Hematopoietic multipotent progenitor cell treated with erythropoietin and hydrocortisone succinate and interleukin-3 and kit ligand, for 6 days (in vitro differentiated cells): ENCODE data around the gene TNRC6B.
"Not testable (repeated sequence)": the region's sequence is repeated elsewhere in the genome, so short reads cannot be mapped to it uniquely, and the experiment has no call there.

Experiments
- DNase-seq: peaks from one replicate; pipeline ENCODE4 v3.0.0-alpha.2; 2015

TNRC6B gene

GRCh38 chr22:40212121-40212520, 34.4 kb downstream of the TNRC6B start:
- no peak for DNase-seq

GRCh38 chr22:40213478-40213877, 35.8 kb downstream of the TNRC6B start:
- peak; percentile 34 for DNase-seq

GRCh38 chr22:40215266-40215665, 37.5 kb downstream of the TNRC6B start:
- peak; percentile 39 for DNase-seq

GRCh38 chr22:40216041-40216756, 38.5 kb downstream of the TNRC6B start:
- DNase-seq = no peak

GRCh38 chr22:40218152-40218551, 40.4 kb downstream of the TNRC6B start:
- no peak for DNase-seq

GRCh38 chr22:40218723-40219294, 41.1 kb downstream of the TNRC6B start:
- DNase-seq = no peak

GRCh38 chr22:40220316-40221054, 42.8 kb downstream of the TNRC6B start:
- no peak for DNase-seq

GRCh38 chr22:40221055-40221414, 43.3 kb downstream of the TNRC6B start:
- no peak for DNase-seq

- DNase-seq = not testable (repeated sequence)
Observed at GRCh38 chr22:40222979-40223378, 45.3 kb downstream of the TNRC6B start.

- no peak for DNase-seq
Observed at GRCh38 chr22:40224702-40225101, 47.0 kb downstream of the TNRC6B start.

GRCh38 chr22:40226620-40227019, 48.9 kb downstream of the TNRC6B start:
- no peak for DNase-seq

- no peak for DNase-seq
Observed at GRCh38 chr22:40231618-40232313, 54.0 kb downstream of the TNRC6B start.

GRCh38 chr22:40232624-40233023, 54.9 kb downstream of the TNRC6B start:
- no peak for DNase-seq

GRCh38 chr22:40233886-40234285, 56.2 kb downstream of the TNRC6B start:
- no peak for DNase-seq

GRCh38 chr22:40234658-40235057, 56.9 kb downstream of the TNRC6B start:
- DNase-seq = no peak

- DNase-seq = no peak
Observed at GRCh38 chr22:40235308-40235707, 57.6 kb downstream of the TNRC6B start.

GRCh38 chr22:40236131-40236665, 58.5 kb downstream of the TNRC6B start:
- no peak for DNase-seq

- DNase-seq = no peak
Observed at GRCh38 chr22:40237241-40237640, 59.5 kb downstream of the TNRC6B start.

- DNase-seq = no peak
Observed at GRCh38 chr22:40237788-40238424, 60.2 kb downstream of the TNRC6B start.

- DNase-seq = no peak
Observed at GRCh38 chr22:40238425-40239344, 61.0 kb downstream of the TNRC6B start.

GRCh38 chr22:40239345-40239683, 61.6 kb downstream of the TNRC6B start:
- DNase-seq = no peak

GRCh38 chr22:40240160-40240559, 62.4 kb downstream of the TNRC6B start:
- DNase-seq = no peak
